Right renal pelvis (tissue), 4 donors: ENCODE results near the gene KIAA1143. TPM values are rescaled to one million over a fixed set of nuclear protein-coding genes. Genes with fewer than 3 reads are reported as not detected.

Source experiments
- DNase-seq, 4 donors: peaks; one replicate each; pipeline ENCODE4 v3.0.0-alpha.2; 2013; ENCODE audit warnings: low read depth in 4 of 4, low spot score in 3 of 4, missing footprints in 1 of 4
- polyA plus RNA-seq, 4 donors: library from polyadenylated mRNA; unstranded; fragments of 120-200 nt; gene quantifications; one replicate each; pipeline ENCODE4 v1.2.1, GENCODE V29; 2013; ENCODE audit not compliant: insufficient read length in 4 of 4

The KIAA1143 gene
- 10 to 100 TPM; 49.0 to 74.8 (median 64.7) TPM for polyA plus RNA-seq

GRCh38 chr3:44761424-44762169 lies at the start of gene KIAA1143, which contains the start of gene KIF15:
TSS of gene KIAA1143 (minus strand) at chr3:44761619. CDS start at chr3:44761602, 17 bp downstream.
TSS of gene KIF15 (plus strand) at chr3:44761794. CDS start at chr3:44761866, 72 bp downstream.
- peak; percentile 89 to 96 (median 94) for DNase-seq

GRCh38 chr3:44805960-44806359 lies 44.5 kb upstream of the KIAA1143 start:
- no peak for DNase-seq

GRCh38 chr3:44803298-44803697 lies 41.9 kb upstream of the KIAA1143 start:
- no peak for DNase-seq

GRCh38 chr3:44802011-44802410 lies 40.6 kb upstream of the KIAA1143 start:
- no peak for DNase-seq

- DNase-seq = no peak
Measured at GRCh38 chr3:44795197-44795596, 33.8 kb upstream of the KIAA1143 start.

GRCh38 chr3:44782891-44783290 lies 21.5 kb upstream of the KIAA1143 start:
- DNase-seq = no peak

- no peak for DNase-seq
Measured at GRCh38 chr3:44772099-44772442, 10.7 kb upstream of the KIAA1143 start.

- DNase-seq = no peak
Measured at GRCh38 chr3:44771424-44772098, 10.1 kb upstream of the KIAA1143 start.

GRCh38 chr3:44764248-44764647 lies 2.8 kb upstream of the KIAA1143 start:
- DNase-seq = no peak

GRCh38 chr3:44762690-44763089 lies 1.3 kb upstream of the KIAA1143 start:
- no peak for DNase-seq

GRCh38 chr3:44762170-44762677 lies 805 bp upstream of the KIAA1143 start:
- DNase-seq = no peak

- DNase-seq = no peak
Measured at GRCh38 chr3:44761101-44761423, 357 bp downstream of the KIAA1143 start.

GRCh38 chr3:44734646-44735168 lies 26.7 kb downstream of the KIAA1143 start:
- DNase-seq = no peak

- DNase-seq = peak; percentile 83 to 90 (median 86)
Measured at GRCh38 chr3:44729384-44729910, 32.0 kb downstream of the KIAA1143 start, which contains the start of gene ZNF501. TSS of gene ZNF501 (plus strand) at chr3:44729635. CDS start at chr3:44734422, 4,787 bp downstream.

GRCh38 chr3:44722103-44722401 lies 39.4 kb downstream of the KIAA1143 start:
- DNase-seq = no peak

GRCh38 chr3:44721231-44722102 lies 40.0 kb downstream of the KIAA1143 start:
- no peak for DNase-seq

GRCh38 chr3:44712455-44713075 lies 48.9 kb downstream of the KIAA1143 start, which contains the start of gene ZNF502:
TSS of gene ZNF502 (plus strand) at chr3:44712660. CDS start at chr3:44720262, 7,602 bp downstream.
- peak; percentile 79 to 88 (median 82) for DNase-seq
